GM12878 (cell line): ENCODE data around the gene C1QTNF7.

Source experiments
- CTCF ChIP-seq, 3 experiments: IDR thresholded peaks in 2 of 3; conservative IDR thresholded peaks in 1 of 3; 2 replicates each; pipeline ENCODE4 v1.5.1; 2011; ENCODE audit warnings: low read depth in 3 of 3, low read length in 3 of 3, mild to moderate bottlenecking in 3 of 3, control low read depth in 2 of 3, moderate library complexity in 2 of 3, inconsistent platforms in 1 of 3, mixed read lengths in 1 of 3; ENCODE audit not compliant: control insufficient read depth in 2 of 3, insufficient read depth in 1 of 3; ENCODE audit errors: extremely low read depth in 1 of 3
- EP300 ChIP-seq, 2 experiments: fragments of 150-350 bp in 1 of 2; IDR thresholded peaks; 2 replicates each; pipeline ENCODE4 v1.6.1; 2011 to 2012; ENCODE audit warnings: low read depth in 2 of 2, low read length in 2 of 2, borderline replicate concordance in 1 of 2, improper control_type of control experiment in 1 of 2, inconsistent platforms in 1 of 2; ENCODE audit not compliant: control insufficient read depth in 1 of 2
- FOS ChIP-seq: IDR thresholded peaks from 3 replicates; pipeline ENCODE4 v1.6.1; 2011; ENCODE audit warnings: borderline replicate concordance; ENCODE audit not compliant: insufficient read length; ENCODE audit errors: extremely low read depth
- KDM1A ChIP-seq: fragments of 200-600 bp; sonication (generic); IDR thresholded peaks from 2 replicates; pipeline ENCODE4 v1.6.1; 2016; ENCODE audit warnings: borderline replicate concordance
- NFYB ChIP-seq: IDR thresholded peaks from 2 replicates; pipeline ENCODE4 v1.6.1; 2011; ENCODE audit warnings: low read depth, mild to moderate bottlenecking, low read length, improper control_type of control experiment, moderate library complexity; ENCODE audit not compliant: insufficient read depth
- PBX3 ChIP-seq: IDR thresholded peaks from 2 replicates; pipeline ENCODE4 v1.6.1; 2011; ENCODE audit warnings: mild to moderate bottlenecking, low read depth, low read length, moderate library complexity; ENCODE audit not compliant: insufficient replicate concordance
- POLR2A ChIP-seq: IDR thresholded peaks from 2 replicates; pipeline ENCODE4 v1.6.1; 2011; ENCODE audit warnings: low read depth, mild to moderate bottlenecking, low read length
- POLR2AphosphoS5 ChIP-seq: IDR thresholded peaks from 2 replicates; pipeline ENCODE4 v1.6.1; 2011; ENCODE audit warnings: mild to moderate bottlenecking, low read length, inconsistent platforms
- RFX5 ChIP-seq: IDR thresholded peaks from 2 replicates; pipeline ENCODE4 v1.6.1; 2011; ENCODE audit warnings: low read depth, low read length, improper control_type of control experiment
- SIX5 ChIP-seq: IDR thresholded peaks from 2 replicates; pipeline ENCODE4 v1.6.1; 2011; ENCODE audit warnings: mild to moderate bottlenecking, low read depth, low read length, moderate library complexity; ENCODE audit not compliant: severe bottlenecking
- SMARCA5 ChIP-seq: fragments of 450-650 bp; IDR thresholded peaks from 2 replicates; pipeline ENCODE4 v1.6.1; 2017; ENCODE audit warnings: mild to moderate bottlenecking
- ZNF274 ChIP-seq: IDR thresholded peaks from one replicate; pipeline ENCODE4 v1.8.0; 2011; ENCODE audit not compliant: insufficient read length, insufficient read depth

- TF ChIP-seq CTCF (IDR thresholded peaks at IDR 0.05 in 2 of 3, conservative IDR thresholded peaks at IDR 0.05 in 1 of 3; ENCODE audit: control insufficient read depth in 2 of 3, extremely low read depth in 1 of 3, insufficient read depth in 1 of 3, low read depth in 3 of 3, low read length in 3 of 3) (no peak), SMARCA5 (no peak), EP300 (IDR thresholded peaks at IDR 0.05; ENCODE audit: borderline replicate concordance in 1 of 2, control insufficient read depth in 1 of 2, low read depth in 2 of 2, low read length in 2 of 2) (no peak), SIX5 (no peak), RFX5 (no peak), FOS (no peak), POLR2A (no peak), ZNF274 (no peak), PBX3 (no peak), NFYB (no peak), POLR2AphosphoS5 (no peak), KDM1A (no peak)
These were observed 42.3 kb upstream of the C1QTNF7 start for GRCh38 chr4:15385515-15385914.
